ENCODE measurements around the gene SMU1. TPM values are rescaled to one million over a fixed set of nuclear protein-coding genes. Genes with fewer than 3 reads are reported as not detected.

The SMU1 gene
- total RNA-seq: 10 to 100 TPM; 12.8 to 18.1 (median 15.8) TPM

GRCh38 chr9:33076046-33077004 is at the start of gene SMU1:
Gene SMU1, minus strand, starts transcription at chr9:33076674. Its CDS starts 66 bp downstream, at chr9:33076608.
- no peak for TF ChIP-seq CTCF (IDR thresholded peaks at IDR 0.05; ENCODE audit: low read depth)

- no peak for TF ChIP-seq CTCF (IDR thresholded peaks at IDR 0.05; ENCODE audit: low read depth)
These were observed 49.0 kb upstream of the SMU1 start for GRCh38 chr9:33125461-33125860.

- no peak for TF ChIP-seq CTCF (IDR thresholded peaks at IDR 0.05; ENCODE audit: low read depth)
These were observed 48.4 kb upstream of the SMU1 start for GRCh38 chr9:33124751-33125381.

GRCh38 chr9:33124046-33124445 is 47.6 kb upstream of the SMU1 start:
- no peak for TF ChIP-seq CTCF (IDR thresholded peaks at IDR 0.05; ENCODE audit: low read depth)

- no peak for TF ChIP-seq CTCF (IDR thresholded peaks at IDR 0.05; ENCODE audit: low read depth)
These were observed 47.0 kb upstream of the SMU1 start for GRCh38 chr9:33123407-33124031.

- TF ChIP-seq CTCF (IDR thresholded peaks at IDR 0.05; ENCODE audit: low read depth): no peak
These were observed 44.1 kb upstream of the SMU1 start for GRCh38 chr9:33120620-33121019.

- TF ChIP-seq CTCF (IDR thresholded peaks at IDR 0.05; ENCODE audit: low read depth): no peak
These were observed 41.3 kb upstream of the SMU1 start for GRCh38 chr9:33117796-33118195.

All from subcutaneous adipose tissue (tissue), 4 donors.